HEK293 (cell line): Measurements from ENCODE around the gene PLK5.

Experiments used
- ELK4 ChIP-seq: IDR thresholded peaks from 2 replicates; pipeline ENCODE4 v1.6.1; 2011; ENCODE audit warnings: mild to moderate bottlenecking, low read depth, low read length, borderline replicate concordance
- HOXA7 ChIP-seq: sonication (generic); formaldehyde crosslinking; IDR thresholded peaks from 2 replicates; pipeline ENCODE4 v1.8.1; 2022; ENCODE audit warnings: missing genetic modification reagents, borderline replicate concordance
- PATZ1 ChIP-seq: fragments of 450-650 bp; formaldehyde crosslinking; IDR thresholded peaks from 2 replicates; pipeline ENCODE4 v1.5.1; 2016; ENCODE audit warnings: missing biosample characterization, missing genetic modification characterization
- ZBTB10 ChIP-seq: fragments of 450-650 bp; formaldehyde crosslinking; IDR thresholded peaks from 2 replicates; pipeline ENCODE4 v1.5.1; 2016; ENCODE audit warnings: missing biosample characterization, missing genetic modification characterization
- ZBTB20 ChIP-seq: fragments of 450-650 bp; formaldehyde crosslinking; IDR thresholded peaks from 2 replicates; pipeline ENCODE4 v1.5.1; 2016; ENCODE audit warnings: missing biosample characterization, missing genetic modification characterization
- ZBTB26 ChIP-seq: fragments of 450-650 bp; formaldehyde crosslinking; optimal IDR thresholded peaks from 2 replicates; pipeline ENCODE3; 2016; ENCODE audit warnings: missing biosample characterization, mild to moderate bottlenecking, missing genetic modification characterization
- ZBTB7A ChIP-seq: fragments of 450-650 bp; formaldehyde crosslinking; IDR thresholded peaks from 2 replicates; pipeline ENCODE4 v1.5.1; 2016; ENCODE audit warnings: low read depth, missing biosample characterization, missing genetic modification characterization
- ZBTB8A ChIP-seq: fragments of 450-650 bp; formaldehyde crosslinking; IDR thresholded peaks from 2 replicates; pipeline ENCODE4 v1.5.1; 2016; ENCODE audit warnings: missing biosample characterization, missing genetic modification characterization
- ZEB2 ChIP-seq: fragments of 450-650 bp; formaldehyde crosslinking; IDR thresholded peaks from 2 replicates; pipeline ENCODE4 v1.5.1; 2016; ENCODE audit warnings: missing biosample characterization, missing genetic modification characterization
- ZFP69B ChIP-seq: fragments of 450-650 bp; formaldehyde crosslinking; IDR thresholded peaks from 2 replicates; pipeline ENCODE4 v1.5.1; 2016; ENCODE audit warnings: missing biosample characterization, missing genetic modification characterization
- ZNF221 ChIP-seq: fragments of 450-650 bp; formaldehyde crosslinking; IDR thresholded peaks from 2 replicates; pipeline ENCODE4 v1.5.1; 2017; ENCODE audit warnings: missing biosample characterization, missing genetic modification characterization, borderline replicate concordance
- ZNF280D ChIP-seq: fragments of 450-650 bp; formaldehyde crosslinking; IDR thresholded peaks from 2 replicates; pipeline ENCODE4 v1.5.1; 2016; ENCODE audit warnings: missing biosample characterization, missing genetic modification characterization
- ZNF335 ChIP-seq: fragments of 450-650 bp; formaldehyde crosslinking; conservative IDR thresholded peaks from 2 replicates; pipeline ENCODE4 v1.5.1; 2016; ENCODE audit warnings: missing biosample characterization, missing genetic modification characterization
- ZNF354C ChIP-seq: fragments of 450-650 bp; formaldehyde crosslinking; IDR thresholded peaks from 2 replicates; pipeline ENCODE4 v1.5.1; 2016; ENCODE audit warnings: missing biosample characterization, missing genetic modification characterization, low read depth, borderline replicate concordance
- ZNF398 ChIP-seq: fragments of 450-650 bp; formaldehyde crosslinking; IDR thresholded peaks from 2 replicates; pipeline ENCODE4 v1.5.1; 2017; ENCODE audit warnings: missing biosample characterization, missing genetic modification characterization
- ZNF501 ChIP-seq: fragments of 450-650 bp; formaldehyde crosslinking; IDR thresholded peaks from 2 replicates; pipeline ENCODE4 v1.5.1; 2016; ENCODE audit warnings: missing biosample characterization, missing genetic modification characterization
- ZNF610 ChIP-seq: fragments of 450-650 bp; formaldehyde crosslinking; IDR thresholded peaks from 2 replicates; pipeline ENCODE4 v1.5.1; 2016; ENCODE audit warnings: missing biosample characterization, missing genetic modification characterization, borderline replicate concordance
- ZNF626 ChIP-seq: fragments of 450-650 bp; sonication (Bioruptor Pico); formaldehyde crosslinking; IDR thresholded peaks from 2 replicates; pipeline ENCODE4 v1.5.1; 2018; ENCODE audit warnings: missing biosample characterization, missing genetic modification characterization, inconsistent platforms
- ZNF692 ChIP-seq: fragments of 450-650 bp; formaldehyde crosslinking; IDR thresholded peaks from 2 replicates; pipeline ENCODE4 v1.5.1; 2016; ENCODE audit warnings: missing biosample characterization, missing genetic modification characterization
- ZNF791 ChIP-seq: fragments of 450-650 bp; formaldehyde crosslinking; IDR thresholded peaks from 2 replicates; pipeline ENCODE4 v1.5.1; 2016; ENCODE audit warnings: missing biosample characterization, missing genetic modification characterization
- ZSCAN30 ChIP-seq: fragments of 450-650 bp; IDR thresholded peaks from 2 replicates; pipeline ENCODE4 v1.5.1; 2018; ENCODE audit warnings: missing biosample characterization, mild to moderate bottlenecking, missing genetic modification characterization, moderate library complexity
- ZXDB ChIP-seq: fragments of 450-650 bp; formaldehyde crosslinking; IDR thresholded peaks from 2 replicates; pipeline ENCODE4 v1.5.1; 2016; ENCODE audit warnings: missing biosample characterization, missing genetic modification characterization

PLK5 gene

GRCh38 chr19:1568320-1569019, 44.6 kb downstream of the PLK5 start, which contains the start of gene MEX3D (continued):
- TF ChIP-seq ZNF692 (peak; percentile 78), PATZ1 (peak; percentile 50), ZNF335 (peak; percentile 68), ZNF501 (tag by site-specific recombination) (no peak), ZNF626 (tag by site-specific recombination) (no peak), ZBTB8A (tag by site-specific recombination) (peak; percentile 65), ZBTB26 (tag by site-specific recombination) (peak; percentile 50), ZSCAN30 (tag by site-specific recombination) (peak; percentile 41; the same call in 1 of the 2 replicates), ZEB2 (tag by site-specific recombination) (peak; percentile 50; the same call in 1 of the 2 replicates), ZNF354C (tag by site-specific recombination) (no peak), ZBTB10 (tag by site-specific recombination) (peak; percentile 71), ZNF791 (no peak), ZXDB (peak; percentile 65), ZNF280D (tag by site-specific recombination) (no peak), ZFP69B (tag by site-specific recombination) (peak; percentile 51; the same call in 1 of the 2 replicates), ZNF398 (0 out of 2 replicates have a peak, but pooled peaks have one; percentile 8), ZNF610 (tag by site-specific recombination) (peak; percentile 40; the same call in 1 of the 2 replicates), ZBTB7A (tag by site-specific recombination) (no peak), ZBTB20 (no peak), ZNF221 (tag by site-specific recombination) (no peak), HOXA7 (CRISPR knock-in tag) (no peak), ELK4 (no peak)
